H1 (cell line): ENCODE data around the gene PPP2R2C. TPM values are rescaled to one million over a fixed set of nuclear protein-coding genes. Genes with fewer than 3 reads are reported as not detected.

ENCODE experiments used
- CTCF ChIA-PET: fragments of 300-600 bp; sonication (Branson Sonifier 250); formaldehyde crosslinking; loops from one replicate; lab custom pipeline; 2021; ENCODE audit not compliant: partially characterized antibody; lab: Charles Lee
- POLR2A ChIA-PET: fragments of 300-600 bp; sonication (Branson Sonifier 250); formaldehyde crosslinking; loops from one replicate; lab custom pipeline; 2021; ENCODE audit warnings: inconsistent platforms; ENCODE audit not compliant: partially characterized antibody; lab: Charles Lee
- DNase-seq, 2 experiments: peaks; one replicate each; pipeline versions ENCODE4 v3.0.0 to v3.0.0-alpha.2; 2010 to 2022; ENCODE audit warnings: low spot score in 2 of 2, low read depth in 1 of 2, mixed read lengths in 1 of 2
- FAIRE-seq: peaks from 2 replicates; lab custom pipeline; 2011; peaks lifted over from hg19 to GRCh38; lab: Jason Lieb, UNC
- H2AFZ ChIP-seq: 2 replicates; pipeline ENCODE4 v1.8.1; 2012; ENCODE audit warnings: low read length, inconsistent platforms
- H2AK5ac ChIP-seq: 2 replicates; pipeline ENCODE4 v1.6.1; 2013; ENCODE audit warnings: low read depth, low read length
- H2BK120ac ChIP-seq: replicated peaks from 2 replicates; pipeline ENCODE3; 2013; ENCODE audit warnings: low read depth, low read length, inconsistent platforms
- H2BK12ac ChIP-seq: 2 replicates; pipeline ENCODE4 v1.6.1; 2013; ENCODE audit warnings: low read depth, low read length
- H2BK15ac ChIP-seq: 2 replicates; pipeline ENCODE4 v1.6.1; 2013; ENCODE audit warnings: low read length
- H2BK20ac ChIP-seq: 2 replicates; pipeline ENCODE4 v1.6.1; 2013; ENCODE audit warnings: low read length
- H2BK5ac ChIP-seq: 2 replicates; pipeline ENCODE4 v1.6.1; 2013; ENCODE audit warnings: low read depth, low read length
- H3K14ac ChIP-seq: 2 replicates; pipeline ENCODE4 v1.6.1; 2013; ENCODE audit warnings: inconsistent platforms; ENCODE audit not compliant: insufficient read length
- H3K18ac ChIP-seq: 2 replicates; pipeline ENCODE4 v1.6.1; 2013; ENCODE audit warnings: low read length; ENCODE audit errors: extremely low read depth
- H3K23ac ChIP-seq: 2 replicates; pipeline ENCODE4 v1.6.1; 2013; ENCODE audit warnings: inconsistent platforms; ENCODE audit not compliant: insufficient read length
- H3K23me2 ChIP-seq: 2 replicates; pipeline ENCODE4 v1.6.1; 2013; ENCODE audit warnings: low read depth, low read length
- H3K27ac ChIP-seq: 2 replicates; pipeline ENCODE4 v1.6.1; 2011; ENCODE audit warnings: low read depth, low read length, inconsistent platforms
- H3K27me3 ChIP-seq, 4 experiments: replicated peaks in 1 of 4; 1 replicate in 1 of 4; 2 replicates in 3 of 4; pipeline versions ENCODE4 v1.6.1 to v1.8.1; 2011 to 2013; ENCODE audit warnings: low read length in 3 of 4, mild to moderate bottlenecking in 3 of 4, inconsistent platforms in 2 of 4, mixed read lengths in 2 of 4, moderate library complexity in 1 of 4; ENCODE audit not compliant: control insufficient read depth in 3 of 4, insufficient read depth in 3 of 4; ENCODE audit errors: extremely low read depth in 1 of 4
- H3K36me3 ChIP-seq, 4 experiments: 2 replicates each; pipeline versions ENCODE4 v1.6.1 to v1.8.1; 2011 to 2013; ENCODE audit warnings: mild to moderate bottlenecking in 4 of 4, low read length in 3 of 4, moderate library complexity in 2 of 4, control low read depth in 1 of 4, inconsistent platforms in 1 of 4; ENCODE audit not compliant: insufficient read depth in 4 of 4, control insufficient read depth in 2 of 4
- H3K4ac ChIP-seq: replicated peaks from 2 replicates; pipeline ENCODE3; 2013; ENCODE audit warnings: low read length, low read depth, mixed read lengths, inconsistent platforms; ENCODE audit not compliant: insufficient read length
- H3K4me1 ChIP-seq, 4 experiments: replicated peaks in 1 of 4; 1 replicate in 1 of 4; 2 replicates in 3 of 4; pipeline versions ENCODE4 v1.6.1 to v1.8.1; 2011 to 2013; ENCODE audit warnings: low read length in 3 of 4, inconsistent platforms in 2 of 4, mixed read lengths in 1 of 4; ENCODE audit not compliant: insufficient read depth in 4 of 4, control insufficient read depth in 3 of 4
- H3K4me2 ChIP-seq, 2 experiments: 2 replicates each; pipeline versions ENCODE4 v1.6.1 to v1.8.1; 2011 to 2013; ENCODE audit warnings: low read depth in 2 of 2, low read length in 2 of 2, control low read depth in 1 of 2, inconsistent platforms in 1 of 2, mild to moderate bottlenecking in 1 of 2; ENCODE audit not compliant: insufficient read depth in 1 of 2
- H3K4me3 ChIP-seq, 4 experiments: fragments of 200-600, 300-600 bp in 1 of 4; sonication (generic), shearing (Covaris generic), sonication (Bioruptor Twin) in 1 of 4; 2 replicates each; pipeline versions ENCODE4 v1.5.1 to v1.8.1; 2011 to 2016; ENCODE audit warnings: low read length in 4 of 4, low read depth in 3 of 4, control low read depth in 2 of 4, inconsistent platforms in 2 of 4, mild to moderate bottlenecking in 2 of 4, mixed read lengths in 1 of 4, moderate library complexity in 1 of 4; ENCODE audit not compliant: insufficient read depth in 2 of 4; ENCODE audit errors: extremely low read depth in 1 of 4
- H3K56ac ChIP-seq: replicated peaks from 2 replicates; pipeline ENCODE3; 2013; ENCODE audit warnings: low read depth, mild to moderate bottlenecking, mixed read lengths, low read length, inconsistent platforms; ENCODE audit not compliant: insufficient read length
- H3K79me1 ChIP-seq: 2 replicates; pipeline ENCODE4 v1.6.1; 2013; ENCODE audit warnings: low read depth, low read length, control low read depth
- H3K79me2 ChIP-seq, 2 experiments: 2 replicates each; pipeline versions ENCODE4 v1.6.1 to v1.8.1; 2012 to 2013; ENCODE audit warnings: low read length in 2 of 2, mild to moderate bottlenecking in 2 of 2, inconsistent platforms in 1 of 2; ENCODE audit not compliant: insufficient read depth in 2 of 2, control insufficient read depth in 1 of 2
- H3K9ac ChIP-seq, 4 experiments: replicated peaks in 1 of 4; 1 replicate in 1 of 4; 2 replicates in 3 of 4; pipeline versions ENCODE4 v1.6.1 to v1.8.1; 2011 to 2013; ENCODE audit warnings: low read depth in 3 of 4, low read length in 3 of 4, control low read depth in 2 of 4, mild to moderate bottlenecking in 2 of 4, moderate library complexity in 2 of 4, inconsistent platforms in 1 of 4; ENCODE audit errors: extremely low read depth in 1 of 4
- H3K9me3 ChIP-seq, 2 experiments: 2 replicates each; pipeline versions ENCODE4 v1.6.1 to v1.8.1; 2012 to 2013; ENCODE audit warnings: mild to moderate bottlenecking in 2 of 2, moderate library complexity in 2 of 2, control low read depth in 1 of 2, inconsistent platforms in 1 of 2, low read depth in 1 of 2, low read length in 1 of 2, mixed read lengths in 1 of 2; ENCODE audit not compliant: insufficient read depth in 2 of 2
- H4K20me1 ChIP-seq, 2 experiments: replicated peaks in 1 of 2; 2 replicates each; pipeline versions ENCODE3 to v1.8.1; 2011 to 2013; ENCODE audit warnings: inconsistent platforms in 2 of 2, low read length in 2 of 2, mild to moderate bottlenecking in 1 of 2; ENCODE audit not compliant: insufficient read depth in 2 of 2, control insufficient read depth in 1 of 2
- H4K5ac ChIP-seq: 2 replicates; pipeline ENCODE4 v1.6.1; 2013; ENCODE audit warnings: low read length, low read depth, mixed read lengths, inconsistent platforms; ENCODE audit not compliant: insufficient read length
- H4K8ac ChIP-seq: 2 replicates; pipeline ENCODE4 v1.8.0; 2013; ENCODE audit warnings: mild to moderate bottlenecking, moderate library complexity, low read length, inconsistent platforms; ENCODE audit not compliant: insufficient read depth; ENCODE audit errors: extremely low read depth
- H4K91ac ChIP-seq: replicated peaks from 2 replicates; pipeline ENCODE3; 2013; ENCODE audit warnings: low read length, mixed read lengths, inconsistent platforms; ENCODE audit not compliant: insufficient read length
- ATF2 ChIP-seq: IDR thresholded peaks from 2 replicates; pipeline ENCODE4 v1.6.1; 2012; ENCODE audit warnings: low read length, inconsistent platforms
- CBX5 ChIP-seq: fragments of 300-800, 300-1000 bp; sonication (generic); IDR thresholded peaks from 2 replicates; pipeline ENCODE4 v1.7.1; 2016; ENCODE audit warnings: antibody characterized with exemption, low read length, low read depth
- CBX8 ChIP-seq: fragments of 300-800, 300-1000 bp; sonication (generic); IDR thresholded peaks from 2 replicates; pipeline ENCODE4 v1.7.1; 2016; ENCODE audit warnings: low read depth, low read length, borderline replicate concordance
- MAFK ChIP-seq: IDR thresholded peaks from 2 replicates; pipeline ENCODE4 v1.6.1; 2012; ENCODE audit warnings: low read depth, mild to moderate bottlenecking, improper control_type of control experiment, low read length
- POLR2AphosphoS5 ChIP-seq: IDR thresholded peaks from 2 replicates; pipeline ENCODE4 v1.6.1; 2011; ENCODE audit warnings: low read depth, low read length
- SAP30 ChIP-seq: fragments of 300-600 bp; sonication (generic); IDR thresholded peaks from 2 replicates; pipeline ENCODE4 v1.7.1; 2012; ENCODE audit warnings: low read length, moderate library complexity, mild to moderate bottlenecking, inconsistent platforms; ENCODE audit not compliant: insufficient read depth, insufficient replicate concordance
- YY1 ChIP-seq: IDR thresholded peaks from 2 replicates; pipeline ENCODE4 v1.6.1; 2011; ENCODE audit warnings: low read depth, mild to moderate bottlenecking, low read length
- WGBS, 2 experiments: shearing (Covaris generic) in 1 of 2; methylation state at CpG; one replicate each; pipeline versions ENCODE4 v1.1.6 to v1.1.7; 2013 to 2015; ENCODE audit warnings: low lambda C conversion rate in 2 of 2, mixed read lengths in 2 of 2, inconsistent platforms in 1 of 2, low coverage in 1 of 2, missing lambda C conversion rate in 1 of 2; ENCODE audit not compliant: insufficient replicate concordance in 2 of 2, insufficient coverage in 1 of 2, insufficient read length in 1 of 2; ENCODE audit errors: extremely low coverage in 1 of 2, missing lambda C conversion rate in 1 of 2; 5-methylcytosine and 5-hydroxymethylcytosine counted together
- polyA plus RNA-seq, 7 experiments: library from polyadenylated mRNA; depleted of rRNA in 3 of 7; stranded (reverse) in 5 of 7; unstranded in 2 of 7; fragments of >200 nt in 5 of 7; fragments of 200-250 nt in 2 of 7; gene quantifications; 1 replicate in 5 of 7; 2 replicates in 1 of 7; 4 replicates in 1 of 7; pipeline versions ENCODE4 v1.2.1 to v1.2.3, GENCODE V29; 2011 to 2013; ENCODE audit warnings: missing spikeins in 2 of 7, mixed read lengths in 2 of 7
- total RNA-seq: library from RNA; stranded (reverse); fragmentation: NEBNext Ultra II Directional; extraction: Animal tissue kit (Norgen Biotek cat#: 25700); gene quantifications from 2 replicates; pipeline ENCODE4 v1.2.1, GENCODE V29; 2021

The PPP2R2C gene
- total and polyA plus RNA-seq, 2 of the 8 experiments (the other 6 are each of a cell fraction or from before 2014, with no cell fraction given), result 6.4 TPM

DNA sequence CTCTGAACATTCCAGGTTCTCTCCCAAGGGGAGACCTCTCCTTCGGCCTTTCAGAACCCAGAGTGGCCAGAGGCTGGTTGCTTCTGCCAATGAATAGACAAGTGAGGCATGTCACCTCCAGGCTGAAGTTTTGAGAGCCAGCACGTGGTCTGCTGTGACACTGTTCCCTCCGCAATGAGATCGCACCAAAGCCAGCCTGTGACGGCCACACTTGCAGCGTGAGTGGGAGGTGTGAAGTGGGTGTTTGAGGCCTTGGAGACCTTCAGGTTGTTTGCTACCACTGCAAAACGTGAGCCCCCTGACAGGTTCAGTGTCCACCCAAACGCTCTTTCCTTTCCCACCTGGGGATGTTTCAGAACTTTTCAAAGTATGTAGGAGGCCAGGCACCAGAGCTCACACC, 121.8 kb downstream of the PPP2R2C start:
- WGBS, 2 experiments, result 92% methylated on average over 8 of the region's 8 CpGs; no CpG with 5 or more reads in 1 of the 2 experiments

More for the DNA sequence above, 121.8 kb downstream of the PPP2R2C start:
- no peak overlapping the region for H3K27ac ChIP-seq
- H3K27me3 ChIP-seq, result no peaks in the 10 kb centered on the region
- ChIA-PET CTCF (interaction anchor here (1.6 kb wide), 1 partner anchor 11 kb away, joined by 5 read pairs; no protein-coding TSS in a partner anchor), POLR2A (no interaction called here)
- H2BK15ac ChIP-seq, result no peak overlapping the region
- no peak overlapping the region for H3K56ac ChIP-seq
- H3K4ac ChIP-seq, result no peak overlapping the region
- H3K79me2 ChIP-seq, result no peaks in the 10 kb centered on the region
- H3K36me3 ChIP-seq, result no peaks in the 10 kb centered on the region
- no peak overlapping the region for H3K14ac ChIP-seq
- no peaks in the 10 kb centered on the region for H3K4me1 ChIP-seq
- no peak overlapping the region for H4K8ac ChIP-seq
- TF ChIP-seq CBX5 (no peak), POLR2AphosphoS5 (no peak), YY1 (no peak), MAFK (no peak), ATF2 (no peak), SAP30 (no peak), CBX8 (no peak)
- H3K23ac ChIP-seq, result no peak overlapping the region
- H2AK5ac ChIP-seq, result no peak overlapping the region
- H3K4me2 ChIP-seq, result no peak overlapping the region
- H2BK20ac ChIP-seq, result no peak overlapping the region
- H3K23me2 ChIP-seq, result no peaks in the 10 kb centered on the region; the same call in 1 of the 2 replicates
- no peak overlapping the region for H4K5ac ChIP-seq
- DNase-seq, result no peak
- FAIRE-seq, result no peak
- H4K91ac ChIP-seq, result no peak overlapping the region
- H2AFZ ChIP-seq, result no peak overlapping the region
- no peak overlapping the region for H3K18ac ChIP-seq
- H2BK5ac ChIP-seq, result no peak overlapping the region
- no peak overlapping the region for H2BK120ac ChIP-seq
- H4K20me1 ChIP-seq, result no peaks in the 10 kb centered on the region
- H2BK12ac ChIP-seq, result no peak overlapping the region
- H3K79me1 ChIP-seq, result no peaks in the 10 kb centered on the region
- no peak overlapping the region for H3K4me3 ChIP-seq
- H3K9me3 ChIP-seq, result no peaks in the 10 kb centered on the region
- no peak overlapping the region for H3K9ac ChIP-seq
